K562 (cell line): Measurements from ENCODE around the gene PLD1. TPM values are rescaled to one million over a fixed set of nuclear protein-coding genes. Genes with fewer than 3 reads are reported as not detected.

ENCODE experiments used
- DPF2 ChIP-seq: fragments of 450-650 bp; IDR thresholded peaks from 2 replicates; pipeline ENCODE4 v1.6.1; 2016
- ESRRA ChIP-seq: fragments of 450-650 bp; IDR thresholded peaks from 2 replicates; pipeline ENCODE4 v1.6.1; 2014; ENCODE audit warnings: low read depth, mild to moderate bottlenecking, moderate library complexity, borderline replicate concordance
- FOXJ3 ChIP-seq: sonication (generic); formaldehyde crosslinking; IDR thresholded peaks from 2 replicates; pipeline ENCODE4 v1.4.0; 2020; ENCODE audit warnings: mild to moderate bottlenecking, missing genetic modification reagents
- KLF16 ChIP-seq: IDR thresholded peaks from 2 replicates; pipeline ENCODE4 v1.6.1; 2016; ENCODE audit warnings: antibody characterized with exemption
- SIRT6 ChIP-seq: IDR thresholded peaks from one replicate; pipeline ENCODE4 v1.6.1; 2012; ENCODE audit warnings: low read depth, mild to moderate bottlenecking, control low read depth, inconsistent platforms, low read length, moderate library complexity
- SMAD2 ChIP-seq: fragments of 150-350 bp; IDR thresholded peaks from 2 replicates; pipeline ENCODE4 v1.6.1; 2014; ENCODE audit warnings: low read depth, mild to moderate bottlenecking, low read length
- polyA plus RNA-seq, 8 experiments: library from polyadenylated mRNA; depleted of rRNA in 4 of 8; stranded (reverse) in 5 of 8; unstranded in 3 of 8; fragments of >200 nt; fragmentation: Nextera tagmentation in 2 of 8; fragmentation: Illumina TruSeq in 1 of 8; extraction: Ambion mirVana in 2 of 8; extraction: Trizol in 1 of 8; gene quantifications; 2 replicates each; pipeline versions ENCODE4 v1.2.1 to v1.2.3, GENCODE V29; 2011 to 2014; ENCODE audit warnings: inconsistent platforms in 1 of 8, missing spikeins in 1 of 8
- total RNA-seq, 7 experiments: library from RNA; depleted of rRNA in 6 of 7; stranded (reverse); fragments of >200 nt in 6 of 7; fragmentation: Illumina TruSeq in 2 of 7; extraction: Trizol in 2 of 7; gene quantifications; 2 replicates each; pipeline versions ENCODE4 v1.2.1 to v1.2.3, GENCODE V29; 2011 to 2021; ENCODE audit warnings: low replicate concordance in 1 of 7
- TF ChIP-seq, protein P1 (sequence below): fragments of 450-650 bp; IDR thresholded peaks from 2 replicates; pipeline ENCODE4 v1.6.1; 2016; ENCODE audit warnings: mild to moderate bottlenecking, moderate library complexity
- TF ChIP-seq, protein P2 (sequence below): fragments of 250-450 bp; sonication (Bioruptor Pico); IDR thresholded peaks from 2 replicates; pipeline ENCODE4 v1.8.0; 2022; ENCODE audit warnings: inconsistent platforms

The PLD1 gene
- total and polyA plus RNA-seq, 9 of the 15 experiments (the other 6 are each of a cell fraction or from before 2014, with no cell fraction given) = 8.4 to 26.1 (median 18.6) TPM

DNA sequence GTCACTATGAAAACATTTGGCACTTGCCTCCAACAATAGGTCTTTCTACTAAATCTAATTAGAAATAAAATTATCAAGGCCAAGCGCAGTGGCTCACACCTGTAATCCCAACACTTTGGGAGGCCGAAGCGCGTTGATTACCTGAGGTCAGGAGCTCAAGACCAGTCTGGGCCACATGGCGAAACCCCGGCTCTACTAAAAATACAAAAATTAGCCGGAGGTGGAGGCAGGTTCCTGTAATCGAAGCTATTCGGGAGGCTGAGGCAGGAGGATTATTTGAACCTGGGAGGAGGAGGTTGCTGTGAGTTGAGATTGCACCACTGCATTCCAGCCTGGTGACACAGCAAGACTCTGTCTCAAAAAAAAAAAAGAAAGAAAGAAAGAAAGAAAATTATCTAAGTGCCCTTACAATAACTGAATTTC is 1.6 kb upstream of the PLD1 start (continued):
- TF ChIP-seq, protein P1, sequence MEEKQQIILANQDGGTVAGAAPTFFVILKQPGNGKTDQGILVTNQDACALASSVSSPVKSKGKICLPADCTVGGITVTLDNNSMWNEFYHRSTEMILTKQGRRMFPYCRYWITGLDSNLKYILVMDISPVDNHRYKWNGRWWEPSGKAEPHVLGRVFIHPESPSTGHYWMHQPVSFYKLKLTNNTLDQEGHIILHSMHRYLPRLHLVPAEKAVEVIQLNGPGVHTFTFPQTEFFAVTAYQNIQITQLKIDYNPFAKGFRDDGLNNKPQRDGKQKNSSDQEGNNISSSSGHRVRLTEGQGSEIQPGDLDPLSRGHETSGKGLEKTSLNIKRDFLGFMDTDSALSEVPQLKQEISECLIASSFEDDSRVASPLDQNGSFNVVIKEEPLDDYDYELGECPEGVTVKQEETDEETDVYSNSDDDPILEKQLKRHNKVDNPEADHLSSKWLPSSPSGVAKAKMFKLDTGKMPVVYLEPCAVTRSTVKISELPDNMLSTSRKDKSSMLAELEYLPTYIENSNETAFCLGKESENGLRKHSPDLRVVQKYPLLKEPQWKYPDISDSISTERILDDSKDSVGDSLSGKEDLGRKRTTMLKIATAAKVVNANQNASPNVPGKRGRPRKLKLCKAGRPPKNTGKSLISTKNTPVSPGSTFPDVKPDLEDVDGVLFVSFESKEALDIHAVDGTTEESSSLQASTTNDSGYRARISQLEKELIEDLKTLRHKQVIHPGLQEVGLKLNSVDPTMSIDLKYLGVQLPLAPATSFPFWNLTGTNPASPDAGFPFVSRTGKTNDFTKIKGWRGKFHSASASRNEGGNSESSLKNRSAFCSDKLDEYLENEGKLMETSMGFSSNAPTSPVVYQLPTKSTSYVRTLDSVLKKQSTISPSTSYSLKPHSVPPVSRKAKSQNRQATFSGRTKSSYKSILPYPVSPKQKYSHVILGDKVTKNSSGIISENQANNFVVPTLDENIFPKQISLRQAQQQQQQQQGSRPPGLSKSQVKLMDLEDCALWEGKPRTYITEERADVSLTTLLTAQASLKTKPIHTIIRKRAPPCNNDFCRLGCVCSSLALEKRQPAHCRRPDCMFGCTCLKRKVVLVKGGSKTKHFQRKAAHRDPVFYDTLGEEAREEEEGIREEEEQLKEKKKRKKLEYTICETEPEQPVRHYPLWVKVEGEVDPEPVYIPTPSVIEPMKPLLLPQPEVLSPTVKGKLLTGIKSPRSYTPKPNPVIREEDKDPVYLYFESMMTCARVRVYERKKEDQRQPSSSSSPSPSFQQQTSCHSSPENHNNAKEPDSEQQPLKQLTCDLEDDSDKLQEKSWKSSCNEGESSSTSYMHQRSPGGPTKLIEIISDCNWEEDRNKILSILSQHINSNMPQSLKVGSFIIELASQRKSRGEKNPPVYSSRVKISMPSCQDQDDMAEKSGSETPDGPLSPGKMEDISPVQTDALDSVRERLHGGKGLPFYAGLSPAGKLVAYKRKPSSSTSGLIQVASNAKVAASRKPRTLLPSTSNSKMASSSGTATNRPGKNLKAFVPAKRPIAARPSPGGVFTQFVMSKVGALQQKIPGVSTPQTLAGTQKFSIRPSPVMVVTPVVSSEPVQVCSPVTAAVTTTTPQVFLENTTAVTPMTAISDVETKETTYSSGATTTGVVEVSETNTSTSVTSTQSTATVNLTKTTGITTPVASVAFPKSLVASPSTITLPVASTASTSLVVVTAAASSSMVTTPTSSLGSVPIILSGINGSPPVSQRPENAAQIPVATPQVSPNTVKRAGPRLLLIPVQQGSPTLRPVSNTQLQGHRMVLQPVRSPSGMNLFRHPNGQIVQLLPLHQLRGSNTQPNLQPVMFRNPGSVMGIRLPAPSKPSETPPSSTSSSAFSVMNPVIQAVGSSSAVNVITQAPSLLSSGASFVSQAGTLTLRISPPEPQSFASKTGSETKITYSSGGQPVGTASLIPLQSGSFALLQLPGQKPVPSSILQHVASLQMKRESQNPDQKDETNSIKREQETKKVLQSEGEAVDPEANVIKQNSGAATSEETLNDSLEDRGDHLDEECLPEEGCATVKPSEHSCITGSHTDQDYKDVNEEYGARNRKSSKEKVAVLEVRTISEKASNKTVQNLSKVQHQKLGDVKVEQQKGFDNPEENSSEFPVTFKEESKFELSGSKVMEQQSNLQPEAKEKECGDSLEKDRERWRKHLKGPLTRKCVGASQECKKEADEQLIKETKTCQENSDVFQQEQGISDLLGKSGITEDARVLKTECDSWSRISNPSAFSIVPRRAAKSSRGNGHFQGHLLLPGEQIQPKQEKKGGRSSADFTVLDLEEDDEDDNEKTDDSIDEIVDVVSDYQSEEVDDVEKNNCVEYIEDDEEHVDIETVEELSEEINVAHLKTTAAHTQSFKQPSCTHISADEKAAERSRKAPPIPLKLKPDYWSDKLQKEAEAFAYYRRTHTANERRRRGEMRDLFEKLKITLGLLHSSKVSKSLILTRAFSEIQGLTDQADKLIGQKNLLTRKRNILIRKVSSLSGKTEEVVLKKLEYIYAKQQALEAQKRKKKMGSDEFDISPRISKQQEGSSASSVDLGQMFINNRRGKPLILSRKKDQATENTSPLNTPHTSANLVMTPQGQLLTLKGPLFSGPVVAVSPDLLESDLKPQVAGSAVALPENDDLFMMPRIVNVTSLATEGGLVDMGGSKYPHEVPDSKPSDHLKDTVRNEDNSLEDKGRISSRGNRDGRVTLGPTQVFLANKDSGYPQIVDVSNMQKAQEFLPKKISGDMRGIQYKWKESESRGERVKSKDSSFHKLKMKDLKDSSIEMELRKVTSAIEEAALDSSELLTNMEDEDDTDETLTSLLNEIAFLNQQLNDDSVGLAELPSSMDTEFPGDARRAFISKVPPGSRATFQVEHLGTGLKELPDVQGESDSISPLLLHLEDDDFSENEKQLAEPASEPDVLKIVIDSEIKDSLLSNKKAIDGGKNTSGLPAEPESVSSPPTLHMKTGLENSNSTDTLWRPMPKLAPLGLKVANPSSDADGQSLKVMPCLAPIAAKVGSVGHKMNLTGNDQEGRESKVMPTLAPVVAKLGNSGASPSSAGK = no peak
- TF ChIP-seq DPF2 (peak; percentile 64; the same call in 1 of the 2 replicates), ESRRA (no peak), KLF16 (no peak), SIRT6 (no peak), SMAD2 (no peak), FOXJ3 (no peak)
- TF ChIP-seq, protein P2, sequence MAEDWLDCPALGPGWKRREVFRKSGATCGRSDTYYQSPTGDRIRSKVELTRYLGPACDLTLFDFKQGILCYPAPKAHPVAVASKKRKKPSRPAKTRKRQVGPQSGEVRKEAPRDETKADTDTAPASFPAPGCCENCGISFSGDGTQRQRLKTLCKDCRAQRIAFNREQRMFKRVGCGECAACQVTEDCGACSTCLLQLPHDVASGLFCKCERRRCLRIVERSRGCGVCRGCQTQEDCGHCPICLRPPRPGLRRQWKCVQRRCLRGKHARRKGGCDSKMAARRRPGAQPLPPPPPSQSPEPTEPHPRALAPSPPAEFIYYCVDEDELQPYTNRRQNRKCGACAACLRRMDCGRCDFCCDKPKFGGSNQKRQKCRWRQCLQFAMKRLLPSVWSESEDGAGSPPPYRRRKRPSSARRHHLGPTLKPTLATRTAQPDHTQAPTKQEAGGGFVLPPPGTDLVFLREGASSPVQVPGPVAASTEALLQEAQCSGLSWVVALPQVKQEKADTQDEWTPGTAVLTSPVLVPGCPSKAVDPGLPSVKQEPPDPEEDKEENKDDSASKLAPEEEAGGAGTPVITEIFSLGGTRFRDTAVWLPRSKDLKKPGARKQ (CRISPR knock-in tag) = 0 out of 2 replicates have a peak, but pooled peaks have one; percentile 73
